Kidney epithelial cell (primary cell): ENCODE data around the gene DPF3. TPM values are rescaled to one million over a fixed set of nuclear protein-coding genes. Genes with fewer than 3 reads are reported as not detected.

Source experiments
- DNase-seq: peaks from one replicate; pipeline ENCODE4 v3.0.0-alpha.2; 2010; ENCODE audit warnings: low read depth
- H3K27me3 ChIP-seq: 2 replicates; pipeline ENCODE4 v1.6.0; 2011; ENCODE audit warnings: low read length; ENCODE audit not compliant: control insufficient read depth, insufficient read depth
- H3K36me3 ChIP-seq: 2 replicates; pipeline ENCODE4 v1.5.1; 2011; ENCODE audit warnings: low read length; ENCODE audit not compliant: control insufficient read depth, insufficient read depth
- H3K4me3 ChIP-seq: 2 replicates; pipeline ENCODE4 v1.5.1; 2011; ENCODE audit warnings: low read depth, mild to moderate bottlenecking, control low read depth, low read length
- CTCF ChIP-seq: IDR thresholded peaks from 2 replicates; pipeline ENCODE4 v1.5.1; 2011; ENCODE audit warnings: mild to moderate bottlenecking, moderate library complexity, low read length, control low read depth, inconsistent platforms; ENCODE audit not compliant: insufficient read depth, poor library complexity, severe bottlenecking
- total RNA-seq: library from RNA; depleted of rRNA; stranded (reverse); fragments of >200 nt; gene quantifications from 2 replicates; pipeline ENCODE4 v1.2.3, GENCODE V29; 2015

The DPF3 gene
- total RNA-seq, 1 donor from 2014 or later, result 0.79 TPM

DNA sequence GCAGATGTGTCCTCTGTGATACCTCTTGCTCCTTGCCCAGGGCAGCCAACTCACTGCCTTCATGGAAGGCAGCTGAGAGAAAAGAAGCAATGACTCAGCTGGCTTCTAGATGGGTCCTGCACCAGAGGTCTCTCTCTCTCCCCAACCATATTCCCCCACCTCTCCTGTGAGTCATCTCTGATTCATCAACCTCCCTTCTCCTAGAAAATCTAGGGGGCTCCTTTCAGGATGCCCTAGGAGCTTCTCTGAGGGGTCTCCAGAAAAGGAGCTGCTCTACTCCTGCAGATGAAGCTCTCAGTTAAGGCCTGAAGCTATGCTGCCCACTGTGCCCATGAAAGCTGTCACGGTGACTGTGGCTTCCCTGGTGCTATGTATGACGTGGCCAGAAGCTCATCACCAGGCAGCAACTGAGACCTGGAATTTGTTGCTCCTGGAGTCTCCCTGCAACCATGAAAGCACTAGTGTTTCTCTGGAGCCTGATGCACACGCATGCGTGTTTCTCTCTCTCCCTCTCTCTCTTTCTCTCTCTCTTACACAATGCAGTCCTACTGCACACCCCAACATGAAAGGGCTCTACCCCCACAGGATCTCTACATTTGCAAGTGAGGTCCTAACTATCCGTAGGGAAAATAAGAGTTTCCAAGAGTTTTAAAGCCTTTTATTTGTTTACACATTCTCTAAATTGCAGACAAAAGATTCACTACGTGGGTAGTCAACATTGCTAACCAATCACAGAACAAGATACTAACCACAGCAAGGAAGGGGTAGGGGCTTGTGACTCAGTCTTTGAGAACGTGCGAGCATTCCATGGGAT, 285.3 kb downstream of the DPF3 start:
- no peak overlapping the region for H3K4me3 ChIP-seq

DNA sequence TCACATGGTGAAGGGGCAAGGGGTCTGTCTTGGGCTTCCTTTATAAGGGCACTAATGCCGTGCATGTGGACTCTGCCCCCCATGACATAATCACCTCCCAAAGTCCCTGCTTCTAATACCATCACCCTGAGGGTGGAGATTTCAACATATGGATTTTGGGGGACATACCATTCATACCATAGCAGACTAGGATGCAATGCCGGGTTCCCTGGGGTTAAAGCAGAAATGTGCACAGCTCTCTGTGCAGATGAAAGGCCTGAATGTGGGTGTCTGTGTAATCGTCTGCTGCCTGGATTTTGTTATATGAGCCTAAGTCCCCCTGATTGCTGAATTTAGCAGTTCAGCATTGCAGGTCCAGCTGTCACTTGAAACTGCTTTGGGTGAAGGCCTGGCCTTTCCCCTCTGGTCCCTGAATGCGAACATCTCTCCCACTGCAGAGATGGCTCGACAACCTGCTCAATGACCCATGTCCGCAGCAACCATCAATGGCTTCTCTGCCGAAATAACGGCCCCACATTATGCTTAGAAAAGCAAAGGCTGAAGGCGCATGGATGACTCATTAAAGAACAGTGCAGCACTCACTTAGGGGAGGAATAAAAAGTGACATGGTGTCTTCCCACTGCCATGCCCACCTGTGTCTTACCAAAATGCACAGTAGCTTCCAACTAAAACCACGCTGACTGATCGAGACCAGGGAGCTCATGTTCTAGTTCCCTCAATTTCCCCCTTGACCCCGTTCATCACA, 286.3 kb downstream of the DPF3 start:
- Histone ChIP-seq H3K27me3 (no peaks in the 10 kb centered on the region), H3K36me3 (no peaks in the 10 kb centered on the region), H3K4me3 (no peak overlapping the region)
- DNase-seq, result peak; percentile 28
- no peak for TF ChIP-seq CTCF

More for the DNA sequence above, 285.3 kb downstream of the DPF3 start:
- Histone ChIP-seq H3K36me3 (no peaks in the 10 kb centered on the region), H3K27me3 (no peaks in the 10 kb centered on the region)
- TF ChIP-seq CTCF, result no peak
- DNase-seq, result peak; percentile 88

GRCh38 chr14:72606879-72607278, 287.0 kb downstream of the DPF3 start:
- Histone ChIP-seq H3K4me3 (no peak overlapping the region), H3K36me3 (no peaks in the 10 kb centered on the region), H3K27me3 (no peaks in the 10 kb centered on the region)
- DNase-seq, result no peak
- no peak for TF ChIP-seq CTCF

DNA sequence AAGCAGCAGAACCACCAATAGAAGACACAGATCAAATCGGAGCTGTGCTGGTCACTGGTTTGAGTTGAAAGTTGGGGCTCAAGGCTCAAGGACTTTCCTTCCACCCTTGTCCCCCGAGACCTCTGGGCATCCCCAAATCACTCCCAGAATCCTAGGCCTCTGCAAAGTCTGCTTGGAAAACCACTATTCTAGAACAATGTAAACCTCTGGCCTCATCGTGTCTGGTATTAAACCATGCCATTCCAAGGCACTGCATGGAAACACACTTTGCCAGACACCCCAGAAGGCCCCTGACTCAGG, 288.0 kb downstream of the DPF3 start:
- Histone ChIP-seq H3K4me3 (no peak overlapping the region), H3K27me3 (no peaks in the 10 kb centered on the region), H3K36me3 (no peaks in the 10 kb centered on the region)
- no peak for DNase-seq
- TF ChIP-seq CTCF, result no peak

GRCh38 chr14:72605096-72605920, 288.6 kb downstream of the DPF3 start:
- TF ChIP-seq CTCF, result no peak
- H3K27me3 ChIP-seq, result no peaks in the 10 kb centered on the region
- DNase-seq, result no peak
- H3K36me3 ChIP-seq, result no peaks in the 10 kb centered on the region
- no peak overlapping the region for H3K4me3 ChIP-seq
